ENCODE measurements around the gene COL28A1.

Gene COL28A1

GRCh38 chr7:7324698-7325097, 211.0 kb downstream of the COL28A1 start:
- TF ChIP-seq CTCF (conservative IDR thresholded peaks at IDR 0.05; ENCODE audit: low read depth, low read length): no peak
- no peaks in the 10 kb centered on the region for H3K4me1 ChIP-seq (ENCODE audit: low read depth, poor library complexity, severe bottlenecking)
- H3K4me3 ChIP-seq (IDR thresholded peaks at IDR 0.05; ENCODE audit: insufficient read depth, low read depth, low read length): no peak overlapping the region
- H2AFZ ChIP-seq (ENCODE audit: low read depth): no peak overlapping the region
- H3K9ac ChIP-seq: no peak overlapping the region
- H3K27ac ChIP-seq: no peak overlapping the region
- no peaks in the 10 kb centered on the region for H4K20me1 ChIP-seq (ENCODE audit: insufficient read depth)
- no peaks in the 10 kb centered on the region for H3K27me3 ChIP-seq (ENCODE audit: insufficient read depth, low read depth)
- no peaks in the 10 kb centered on the region for H3K36me3 ChIP-seq (ENCODE audit: insufficient read depth)
- no peaks in the 10 kb centered on the region for H3K79me2 ChIP-seq (ENCODE audit: insufficient read depth, low read depth)
- no peak overlapping the region for H3K4me2 ChIP-seq

- H3K27ac ChIP-seq: no peak overlapping the region
- no peaks in the 10 kb centered on the region for H3K27me3 ChIP-seq (ENCODE audit: insufficient read depth, low read depth)
- no peaks in the 10 kb centered on the region for H4K20me1 ChIP-seq (ENCODE audit: insufficient read depth)
- H3K36me3 ChIP-seq (ENCODE audit: insufficient read depth): no peaks in the 10 kb centered on the region
- H3K4me2 ChIP-seq: no peak overlapping the region
- TF ChIP-seq CTCF (conservative IDR thresholded peaks at IDR 0.05; ENCODE audit: low read depth, low read length): no peak
- H3K4me1 ChIP-seq (ENCODE audit: low read depth, poor library complexity, severe bottlenecking): no peaks in the 10 kb centered on the region
- no peak overlapping the region for H3K9ac ChIP-seq
- no peak overlapping the region for H3K4me3 ChIP-seq (IDR thresholded peaks at IDR 0.05; ENCODE audit: insufficient read depth, low read depth, low read length)
- no peak overlapping the region for H2AFZ ChIP-seq (ENCODE audit: low read depth)
- no peaks in the 10 kb centered on the region for H3K79me2 ChIP-seq (ENCODE audit: insufficient read depth, low read depth)
Observed at GRCh38 chr7:7323921-7324320, 211.8 kb downstream of the COL28A1 start.

DNA sequence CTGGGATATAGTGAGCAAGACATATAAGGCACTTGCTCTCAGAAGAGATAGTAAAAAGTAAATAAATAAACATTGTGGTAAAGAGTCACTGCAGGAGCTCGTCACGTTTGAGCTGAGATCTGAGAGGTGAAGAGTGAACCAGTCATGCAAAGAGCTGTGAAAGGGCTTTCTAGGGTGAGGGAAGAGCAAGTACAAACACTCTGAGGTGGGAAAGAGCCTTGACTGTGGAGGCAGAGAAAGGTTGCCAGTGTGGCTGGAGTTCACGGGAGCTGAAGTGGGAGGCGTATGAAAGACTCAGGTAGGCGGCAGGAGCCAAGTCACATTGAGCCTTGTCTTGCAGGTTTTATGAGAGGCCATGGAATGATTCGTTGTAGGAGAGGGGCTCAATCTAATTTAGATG, 212.3 kb downstream of the COL28A1 start:
- Histone ChIP-seq H3K4me1 (ENCODE audit: low read depth, poor library complexity, severe bottlenecking) (no peaks in the 10 kb centered on the region), H4K20me1 (ENCODE audit: insufficient read depth) (no peaks in the 10 kb centered on the region), H3K4me3 (IDR thresholded peaks at IDR 0.05; ENCODE audit: insufficient read depth, low read depth, low read length) (no peak overlapping the region), H3K9ac (no peak overlapping the region), H2AFZ (ENCODE audit: low read depth) (no peak overlapping the region), H3K4me2 (no peak overlapping the region), H3K36me3 (ENCODE audit: insufficient read depth) (no peaks in the 10 kb centered on the region), H3K79me2 (ENCODE audit: insufficient read depth, low read depth) (no peaks in the 10 kb centered on the region), H3K27ac (no peak overlapping the region), H3K27me3 (ENCODE audit: insufficient read depth, low read depth) (no peaks in the 10 kb centered on the region)
- TF ChIP-seq CTCF (conservative IDR thresholded peaks at IDR 0.05; ENCODE audit: low read depth, low read length): no peak

DNA sequence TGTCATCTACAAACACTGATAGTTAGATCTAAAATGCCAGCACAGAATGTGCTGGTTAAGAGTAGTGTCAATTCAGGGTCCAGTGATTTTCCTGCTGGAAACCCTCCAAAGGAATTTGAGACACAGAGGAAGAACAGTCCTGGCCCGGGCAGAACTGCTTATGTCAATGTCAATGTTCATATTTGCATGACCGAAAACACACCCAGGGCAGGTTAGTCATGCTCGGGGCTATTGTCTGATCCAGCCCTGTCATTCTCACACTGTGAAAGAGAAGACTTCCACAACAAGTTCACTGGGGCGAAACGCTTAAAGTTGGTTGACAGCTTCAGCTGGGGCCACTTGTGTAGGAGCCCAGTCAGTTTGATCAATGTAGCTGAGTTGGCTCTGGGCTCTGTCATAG, 214.0 kb downstream of the COL28A1 start:
- Histone ChIP-seq H3K4me1 (ENCODE audit: low read depth, poor library complexity, severe bottlenecking) (no peaks in the 10 kb centered on the region), H2AFZ (ENCODE audit: low read depth) (no peak overlapping the region), H3K79me2 (ENCODE audit: insufficient read depth, low read depth) (no peaks in the 10 kb centered on the region), H3K27ac (no peak overlapping the region), H3K36me3 (ENCODE audit: insufficient read depth) (no peaks in the 10 kb centered on the region), H4K20me1 (ENCODE audit: insufficient read depth) (no peaks in the 10 kb centered on the region), H3K4me3 (IDR thresholded peaks at IDR 0.05; ENCODE audit: insufficient read depth, low read depth, low read length) (no peak overlapping the region), H3K9ac (no peak overlapping the region), H3K27me3 (ENCODE audit: insufficient read depth, low read depth) (no peaks in the 10 kb centered on the region), H3K4me2 (no peak overlapping the region)
- TF ChIP-seq CTCF (conservative IDR thresholded peaks at IDR 0.05; ENCODE audit: low read depth, low read length): no peak

- no peak overlapping the region for H3K4me2 ChIP-seq
- TF ChIP-seq CTCF (conservative IDR thresholded peaks at IDR 0.05; ENCODE audit: low read depth, low read length): no peak
- H3K27ac ChIP-seq: no peak overlapping the region
- no peak overlapping the region for H2AFZ ChIP-seq (ENCODE audit: low read depth)
- no peaks in the 10 kb centered on the region for H3K36me3 ChIP-seq (ENCODE audit: insufficient read depth)
- H3K27me3 ChIP-seq (ENCODE audit: insufficient read depth, low read depth): no peaks in the 10 kb centered on the region
- no peaks in the 10 kb centered on the region for H3K79me2 ChIP-seq (ENCODE audit: insufficient read depth, low read depth)
- H3K4me3 ChIP-seq (IDR thresholded peaks at IDR 0.05; ENCODE audit: insufficient read depth, low read depth, low read length): no peak overlapping the region
- H3K4me1 ChIP-seq (ENCODE audit: low read depth, poor library complexity, severe bottlenecking): no peaks in the 10 kb centered on the region
- no peak overlapping the region for H3K9ac ChIP-seq
- H4K20me1 ChIP-seq (ENCODE audit: insufficient read depth): no peaks in the 10 kb centered on the region
Observed at GRCh38 chr7:7318601-7319000, 217.1 kb downstream of the COL28A1 start.
